ENCODE data around the gene GJA5. TPM values are rescaled to one million over a fixed set of nuclear protein-coding genes. Genes with fewer than 3 reads are reported as not detected.

Gene GJA5
- total RNA-seq (2014; rRNA removed) (1.1 and 2.0 TPM in 2 replicates), Bru-seq, nascent RNA (percentile 42 among the genes with signal in this experiment), BruChase-seq, experiment 1, labeled RNA remaining after a 6-hour chase (percentile 47 among the genes with signal in this experiment), BruChase-seq, experiment 2, labeled RNA remaining after a 2-hour chase (percentile 49 among the genes with signal in this experiment)
- long read RNA-seq, transcript GJA5-202 (2 exons, 3,181 nt), result major isoform, 5 of 11 reads
- long read RNA-seq, partial matches to known transcripts, result 0 of 11 reads
- long read RNA-seq, other reads (novel, unspliced or antisense), result 2 of 11 reads

DNA sequence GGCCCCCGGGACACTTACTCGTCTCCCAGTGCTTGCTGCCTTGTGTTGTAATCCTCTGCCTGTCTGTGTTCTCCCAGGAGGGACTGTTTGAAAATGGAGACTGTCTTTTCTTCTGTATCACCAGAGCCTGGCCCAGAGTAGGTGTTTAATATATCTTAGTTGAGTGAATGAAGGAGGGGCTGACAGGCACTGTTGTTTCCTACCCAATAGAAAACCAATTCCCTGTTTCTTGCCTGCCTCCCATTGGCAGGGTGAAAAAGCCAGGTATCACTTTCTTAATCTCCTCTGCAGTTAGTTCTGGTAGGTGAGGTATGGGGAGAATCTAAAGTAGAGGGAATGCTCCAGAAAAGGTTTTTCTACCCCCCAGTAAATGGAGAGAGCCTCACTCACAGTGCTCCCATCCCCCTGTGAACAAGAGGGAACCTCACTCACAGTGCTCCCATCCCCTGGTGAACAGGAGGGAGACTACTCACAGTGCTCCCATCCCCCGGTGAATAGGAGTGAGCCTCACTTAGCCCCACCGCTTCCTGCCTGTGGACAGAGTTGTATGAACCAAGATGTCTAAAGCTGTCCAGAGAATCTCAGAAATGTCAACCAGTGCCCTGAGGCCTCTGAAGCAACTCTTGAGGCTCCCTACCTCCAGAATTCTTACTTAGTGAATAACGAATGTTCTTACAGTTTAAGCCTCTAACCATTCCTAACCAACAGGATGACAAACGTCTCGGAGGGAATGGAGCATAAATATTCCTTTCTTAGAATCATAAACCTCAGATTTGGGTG lies at the start of gene GJA5:
Gene GJA5 (minus strand): TSS at position 122 of the 780 bp plus-strand sequence. CDS start 1,364 bp downstream, outside the sequence.
- no peaks in the 10 kb centered on the region for H3K36me3 ChIP-seq (ENCODE audit: low read depth, low read length)

DNA sequence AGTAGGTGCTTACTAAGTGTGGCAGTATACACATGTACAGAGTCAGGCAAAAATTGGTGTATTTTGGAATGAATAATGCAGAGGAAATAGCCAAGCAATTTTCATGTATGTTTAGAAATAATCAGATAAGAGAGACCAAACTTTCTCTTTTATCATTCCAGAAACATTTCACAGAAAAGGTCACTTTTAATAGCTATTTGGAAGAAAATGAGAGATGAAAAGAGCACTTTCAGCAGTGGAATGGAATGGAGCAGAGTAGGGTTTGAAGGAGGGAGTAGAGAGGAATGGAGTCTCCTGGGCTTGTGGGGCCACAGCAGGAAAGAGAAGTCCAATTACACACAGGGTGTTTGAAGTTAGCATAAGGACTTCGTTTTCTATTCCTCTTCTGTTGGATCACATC lies 48.8 kb upstream of the GJA5 start:
- no peak overlapping the region for H3K4me2 ChIP-seq (ENCODE audit: low read length)
- H3K4me1 ChIP-seq (ENCODE audit: insufficient read depth, low read length), result no peaks in the 10 kb centered on the region
- H3K4me3 ChIP-seq (ENCODE audit: low read length), result no peak overlapping the region
- no peaks in the 10 kb centered on the region for H3F3A ChIP-seq (ENCODE audit: low read length, unreplicated experiment)
- no TSS peak for BruUV-seq (replicated peaks)
- ATAC-seq (no peak), DNase-seq (no peak)
- no peaks in the 10 kb centered on the region for H3K79me2 ChIP-seq (ENCODE audit: low read length)
- no peaks in the 10 kb centered on the region for H3K27me3 ChIP-seq (ENCODE audit: low read length)
- no peaks in the 10 kb centered on the region for H4K20me1 ChIP-seq (ENCODE audit: low read length)
- no peaks in the 10 kb centered on the region for H3K9me2 ChIP-seq (replicated peaks; ENCODE audit: low read length)
- H3K9me3 ChIP-seq (ENCODE audit: low read length), result no peaks in the 10 kb centered on the region
- ChIA-PET POLR2A (ENCODE audit: unreplicated experiment) (no interaction called here), CTCF (no interaction called here)
- intact Hi-C loops (cut with micrococcal nuclease), result no loop called here
- H2AFZ ChIP-seq (ENCODE audit: low read length), result no peak overlapping the region
- H3K9ac ChIP-seq (ENCODE audit: low read length), result no peak overlapping the region
- TF ChIP-seq EZH2 (IDR thresholded peaks at IDR 0.05; ENCODE audit: low read length, unreplicated experiment) (no peak), EZH2phosphoT487 (IDR thresholded peaks at IDR 0.05; ENCODE audit: borderline replicate concordance, low read length) (no peak)
- TF ChIP-seq, protein P1, sequence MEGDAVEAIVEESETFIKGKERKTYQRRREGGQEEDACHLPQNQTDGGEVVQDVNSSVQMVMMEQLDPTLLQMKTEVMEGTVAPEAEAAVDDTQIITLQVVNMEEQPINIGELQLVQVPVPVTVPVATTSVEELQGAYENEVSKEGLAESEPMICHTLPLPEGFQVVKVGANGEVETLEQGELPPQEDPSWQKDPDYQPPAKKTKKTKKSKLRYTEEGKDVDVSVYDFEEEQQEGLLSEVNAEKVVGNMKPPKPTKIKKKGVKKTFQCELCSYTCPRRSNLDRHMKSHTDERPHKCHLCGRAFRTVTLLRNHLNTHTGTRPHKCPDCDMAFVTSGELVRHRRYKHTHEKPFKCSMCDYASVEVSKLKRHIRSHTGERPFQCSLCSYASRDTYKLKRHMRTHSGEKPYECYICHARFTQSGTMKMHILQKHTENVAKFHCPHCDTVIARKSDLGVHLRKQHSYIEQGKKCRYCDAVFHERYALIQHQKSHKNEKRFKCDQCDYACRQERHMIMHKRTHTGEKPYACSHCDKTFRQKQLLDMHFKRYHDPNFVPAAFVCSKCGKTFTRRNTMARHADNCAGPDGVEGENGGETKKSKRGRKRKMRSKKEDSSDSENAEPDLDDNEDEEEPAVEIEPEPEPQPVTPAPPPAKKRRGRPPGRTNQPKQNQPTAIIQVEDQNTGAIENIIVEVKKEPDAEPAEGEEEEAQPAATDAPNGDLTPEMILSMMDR (conservative IDR thresholded peaks at IDR 0.05; ENCODE audit: low read depth, low read length), result no peak
- H3K27ac ChIP-seq (ENCODE audit: low read length), result no peak overlapping the region
- H3K36me3 ChIP-seq (ENCODE audit: low read depth, low read length), result no peaks in the 10 kb centered on the region

More for the DNA sequence above, at the start of gene GJA5:
- no peak within 1 kb of the TSS for H3K9ac ChIP-seq (ENCODE audit: low read length)
- no peaks in the 10 kb centered on the region for H4K20me1 ChIP-seq (ENCODE audit: low read length)
- TF ChIP-seq, protein P1 (conservative IDR thresholded peaks at IDR 0.05; ENCODE audit: low read depth, low read length), result no peak
- TF ChIP-seq EZH2phosphoT487 (IDR thresholded peaks at IDR 0.05; ENCODE audit: borderline replicate concordance, low read length) (no peak), EZH2 (IDR thresholded peaks at IDR 0.05; ENCODE audit: low read length, unreplicated experiment) (no peak)
- H3K4me1 ChIP-seq (ENCODE audit: insufficient read depth, low read length), result peaks cover 77% of the 10 kb centered on the region
- ChIA-PET POLR2A (ENCODE audit: unreplicated experiment) (no interaction called here), CTCF (no interaction called here)
- ATAC-seq (no peak), DNase-seq (peak; percentile 25)
- H3K9me2 ChIP-seq (replicated peaks; ENCODE audit: low read length), result no peaks in the 10 kb centered on the region
- H2AFZ ChIP-seq (ENCODE audit: low read length), result no peak within 1 kb of the TSS
- H3K4me3 ChIP-seq (ENCODE audit: low read length), result no peak within 1 kb of the TSS
- no peaks in the 10 kb centered on the region for H3K79me2 ChIP-seq (ENCODE audit: low read length)
- no peaks in the 10 kb centered on the region for H3K27me3 ChIP-seq (ENCODE audit: low read length)
- H3F3A ChIP-seq (ENCODE audit: low read length, unreplicated experiment), result no peaks in the 10 kb centered on the region
- no peaks in the 10 kb centered on the region for H3K9me3 ChIP-seq (ENCODE audit: low read length)
- peak within 1 kb of the TSS; percentile 85 for H3K27ac ChIP-seq (ENCODE audit: low read length)
- intact Hi-C loops (cut with micrococcal nuclease), result no loop called here
- BruUV-seq (replicated peaks), result no TSS peak
- H3K4me2 ChIP-seq (ENCODE audit: low read length), result no peak within 1 kb of the TSS

DNA sequence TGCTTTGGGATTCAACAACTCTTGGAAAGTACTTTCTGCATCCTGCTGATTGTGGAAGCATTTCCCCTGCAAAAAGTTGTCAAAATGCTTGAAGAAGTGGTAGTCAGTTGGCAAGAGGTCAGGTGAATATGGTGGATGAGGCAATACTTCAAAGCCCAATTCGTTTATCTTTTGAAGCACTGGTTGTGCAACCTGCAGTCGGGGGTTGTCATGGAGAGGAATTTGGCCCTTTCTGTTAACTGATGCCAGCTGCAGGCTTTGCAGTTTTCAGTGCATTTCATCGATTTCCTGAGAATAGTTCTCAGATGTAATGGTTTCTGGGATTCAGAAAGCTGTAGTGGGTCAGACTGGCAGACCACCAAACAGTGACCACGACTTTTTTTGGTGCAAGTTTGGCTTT lies 47.6 kb upstream of the GJA5 start:
- ChIA-PET CTCF (no interaction called here), POLR2A (ENCODE audit: unreplicated experiment) (no interaction called here)
- H2AFZ ChIP-seq (ENCODE audit: low read length), result no peak overlapping the region
- H3K9ac ChIP-seq (ENCODE audit: low read length), result no peak overlapping the region
- no peak overlapping the region for H3K4me2 ChIP-seq (ENCODE audit: low read length)
- H3K36me3 ChIP-seq (ENCODE audit: low read depth, low read length), result no peaks in the 10 kb centered on the region
- intact Hi-C loops (cut with micrococcal nuclease), result no loop called here
- H4K20me1 ChIP-seq (ENCODE audit: low read length), result no peaks in the 10 kb centered on the region
- DNase-seq (peak; percentile 27), ATAC-seq (no peak)
- BruUV-seq (replicated peaks), result no TSS peak
- H3K9me2 ChIP-seq (replicated peaks; ENCODE audit: low read length), result no peaks in the 10 kb centered on the region
- no peak overlapping the region for H3K4me3 ChIP-seq (ENCODE audit: low read length)
- H3K4me1 ChIP-seq (ENCODE audit: insufficient read depth, low read length), result no peaks in the 10 kb centered on the region
- H3K9me3 ChIP-seq (ENCODE audit: low read length), result no peaks in the 10 kb centered on the region
- TF ChIP-seq, protein P1 (conservative IDR thresholded peaks at IDR 0.05; ENCODE audit: low read depth, low read length), result no peak
- no peak for TF ChIP-seq EZH2phosphoT487 (IDR thresholded peaks at IDR 0.05; ENCODE audit: borderline replicate concordance, low read length)
- TF ChIP-seq EZH2 (IDR thresholded peaks at IDR 0.05; ENCODE audit: low read length, unreplicated experiment), result no peak
- H3K27me3 ChIP-seq (ENCODE audit: low read length), result no peaks in the 10 kb centered on the region
- no peak overlapping the region for H3K27ac ChIP-seq (ENCODE audit: low read length)
- H3K79me2 ChIP-seq (ENCODE audit: low read length), result no peaks in the 10 kb centered on the region
- no peaks in the 10 kb centered on the region for H3F3A ChIP-seq (ENCODE audit: low read length, unreplicated experiment)
